ENCODE measurements around the gene CAMKV. TPM values are rescaled to one million over a fixed set of nuclear protein-coding genes. Genes with fewer than 3 reads are reported as not detected.

Gene CAMKV
- total and polyA plus RNA-seq, 8 donors, result 0.03 to 1.5 TPM; not detected in 6

- no peaks in the 10 kb centered on the region for H3K27me3 ChIP-seq
- no peak for DNase-seq
- H3K4me3 ChIP-seq, result no peak overlapping the region
- 83 to 94% (median 93%) methylated on average over 8 to 15 of the region's 15 CpGs for WGBS, 5 donors
- no peak overlapping the region for H3K27ac ChIP-seq
- no peak for TF ChIP-seq POLR2AphosphoS5 (IDR thresholded peaks at IDR 0.05)
- TF ChIP-seq POLR2A (IDR thresholded peaks at IDR 0.05), result no peak
- no peak for TF ChIP-seq CTCF (IDR thresholded peaks at IDR 0.05)
- TF ChIP-seq EP300 (IDR thresholded peaks at IDR 0.05), result no peak
- peaks cover 12 to 51% (median 48%) of the 10 kb centered on the region in 4 donors for H3K36me3 ChIP-seq
- no peaks in the 10 kb centered on the region for H3K9me3 ChIP-seq
- intact Hi-C loops (cut with DNase I; ENCODE audit: low total_unique reads), result no loop called here
- peaks cover 0 to 22% (median 10%) of the 10 kb centered on the region in 4 donors for H3K4me1 ChIP-seq
Observed at GRCh38 chr3:49911611-49912010, 41.9 kb upstream of the CAMKV start.

- no peaks in the 10 kb centered on the region for H3K27me3 ChIP-seq
- peaks cover 2 to 27% (median 13%) of the 10 kb centered on the region in 4 donors for H3K4me1 ChIP-seq
- no peaks in the 10 kb centered on the region for H3K9me3 ChIP-seq
- DNase-seq, result no peak
- intact Hi-C loops (cut with DNase I; ENCODE audit: low total_unique reads), result no loop called here
- TF ChIP-seq POLR2AphosphoS5 (IDR thresholded peaks at IDR 0.05) (no peak), EP300 (IDR thresholded peaks at IDR 0.05) (no peak), POLR2A (IDR thresholded peaks at IDR 0.05) (no peak), CTCF (IDR thresholded peaks at IDR 0.05) (no peak)
- WGBS, 5 donors, result 90 to 100% (median 97%) methylated on average over 2 of the region's 2 CpGs
- peaks cover 12 to 51% (median 48%) of the 10 kb centered on the region in 4 donors for H3K36me3 ChIP-seq
- no peak overlapping the region for H3K4me3 ChIP-seq
- no peak overlapping the region for H3K27ac ChIP-seq
Observed at GRCh38 chr3:49911124-49911420, 41.4 kb upstream of the CAMKV start.

- DNase-seq, result no peak
- no peak overlapping the region for H3K4me3 ChIP-seq
- H3K36me3 ChIP-seq, result peaks cover 12 to 51% (median 48%) of the 10 kb centered on the region in 4 donors
- WGBS, 5 donors, result 81 to 88% (median 84%) methylated on average over 39 to 48 of the region's 48 CpGs
- H3K4me1 ChIP-seq, result peaks cover 7 to 32% (median 18%) of the 10 kb centered on the region in 4 donors
- intact Hi-C loops (cut with DNase I; ENCODE audit: low total_unique reads), result no loop called here
- H3K27me3 ChIP-seq, result no peaks in the 10 kb centered on the region
- H3K27ac ChIP-seq, result no peak overlapping the region
- TF ChIP-seq EP300 (IDR thresholded peaks at IDR 0.05), result no peak
- no peak for TF ChIP-seq POLR2AphosphoS5 (IDR thresholded peaks at IDR 0.05)
- no peak for TF ChIP-seq CTCF (IDR thresholded peaks at IDR 0.05)
- TF ChIP-seq POLR2A (IDR thresholded peaks at IDR 0.05), result no peak
- H3K9me3 ChIP-seq, result no peaks in the 10 kb centered on the region
Observed at GRCh38 chr3:49910409-49911123, 40.9 kb upstream of the CAMKV start.

GRCh38 chr3:49908373-49909199 is 38.9 kb upstream of the CAMKV start:
- Histone ChIP-seq H3K36me3 (peaks cover 12 to 51% (median 48%) of the 10 kb centered on the region in 4 donors), H3K4me1 (peaks cover 22 to 39% (median 32%) of the 10 kb centered on the region in 4 donors), H3K27me3 (no peaks in the 10 kb centered on the region), H3K4me3 (no peak overlapping the region), H3K27ac (no peak overlapping the region), H3K9me3 (no peaks in the 10 kb centered on the region)
- intact Hi-C loops (cut with DNase I; ENCODE audit: low total_unique reads), result no loop called here
- TF ChIP-seq CTCF (IDR thresholded peaks at IDR 0.05) (no peak), POLR2A (IDR thresholded peaks at IDR 0.05) (no peak), POLR2AphosphoS5 (IDR thresholded peaks at IDR 0.05) (no peak), EP300 (IDR thresholded peaks at IDR 0.05) (no peak)
- 87 to 91% (median 88%) methylated on average over 14 of the region's 14 CpGs for WGBS, 5 donors
- DNase-seq, result no peak
